ENCODE measurements around the gene ZC3H15. TPM values are rescaled to one million over a fixed set of nuclear protein-coding genes. Genes with fewer than 3 reads are reported as not detected.

The ZC3H15 gene
- total RNA-seq, 1 experiment from 2014 or later: 132 TPM

- no peak for DNase-seq (ENCODE audit: extremely low read depth, low read depth)
Measured at GRCh38 chr2:186535861-186536260, 49.8 kb downstream of the ZC3H15 start.

DNA sequence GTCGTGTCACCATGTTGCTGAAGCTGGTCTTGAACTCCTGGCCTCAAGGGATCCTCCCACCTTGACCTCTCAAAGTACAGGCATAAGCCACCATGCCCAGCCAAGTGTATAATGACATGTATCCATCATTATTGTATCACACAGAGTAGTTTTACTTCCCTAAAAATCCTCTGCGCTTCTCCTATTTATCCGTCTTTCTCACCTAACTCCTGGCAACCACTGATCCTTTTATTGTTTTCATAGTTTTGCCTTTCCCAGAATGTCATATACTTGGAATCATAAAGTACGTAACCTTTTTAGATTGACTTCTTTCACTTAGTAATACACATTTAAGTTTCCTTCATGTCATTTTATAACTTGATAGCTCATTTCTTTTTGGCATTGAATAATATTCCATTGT, 51.0 kb downstream of the ZC3H15 start:
- no peak for DNase-seq (ENCODE audit: extremely low read depth, low read depth)

DNA sequence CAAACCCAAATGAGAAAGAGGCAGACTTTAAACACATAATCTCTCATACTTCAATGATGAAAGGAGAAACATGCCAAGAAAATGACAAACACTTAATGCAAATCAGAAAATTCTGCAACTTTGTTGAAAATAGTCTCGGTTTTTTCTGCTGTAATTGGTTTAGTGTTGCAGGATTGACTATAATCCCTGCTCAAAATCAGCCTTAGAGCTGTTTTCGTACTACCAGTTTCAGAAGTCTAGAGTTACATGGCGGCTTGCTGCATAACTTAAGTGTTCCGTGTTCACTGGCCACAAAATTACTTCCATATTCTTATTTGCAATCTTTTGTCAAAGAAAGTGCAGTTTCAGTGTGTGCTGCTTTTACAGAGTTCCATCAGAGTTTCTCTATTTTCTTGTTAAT, 54.9 kb downstream of the ZC3H15 start:
- no peak for DNase-seq (ENCODE audit: extremely low read depth, low read depth)

DNA sequence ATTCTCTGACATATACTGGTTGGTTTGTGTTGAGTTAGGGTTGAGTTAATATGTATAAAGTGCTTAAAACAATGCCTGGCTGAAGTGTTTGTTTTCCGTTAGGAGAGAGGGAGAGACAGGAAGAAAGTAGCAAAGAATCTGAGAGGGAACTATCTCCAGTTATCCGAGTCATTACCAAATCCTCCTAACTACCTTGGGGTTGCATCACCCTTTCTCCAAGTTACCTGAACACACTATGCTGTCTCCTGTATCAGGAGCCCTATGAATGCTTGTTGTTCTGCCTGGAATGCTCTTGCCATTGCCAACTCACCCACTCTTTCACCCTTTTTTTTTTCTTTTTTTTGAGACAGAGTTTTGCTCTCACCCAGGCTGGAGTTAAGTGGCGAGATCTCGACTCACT, 55.9 kb downstream of the ZC3H15 start:
- DNase-seq (ENCODE audit: extremely low read depth, low read depth): no peak

GRCh38 chr2:186543561-186544131, 57.6 kb downstream of the ZC3H15 start:
- DNase-seq (ENCODE audit: extremely low read depth, low read depth): no peak

DNA sequence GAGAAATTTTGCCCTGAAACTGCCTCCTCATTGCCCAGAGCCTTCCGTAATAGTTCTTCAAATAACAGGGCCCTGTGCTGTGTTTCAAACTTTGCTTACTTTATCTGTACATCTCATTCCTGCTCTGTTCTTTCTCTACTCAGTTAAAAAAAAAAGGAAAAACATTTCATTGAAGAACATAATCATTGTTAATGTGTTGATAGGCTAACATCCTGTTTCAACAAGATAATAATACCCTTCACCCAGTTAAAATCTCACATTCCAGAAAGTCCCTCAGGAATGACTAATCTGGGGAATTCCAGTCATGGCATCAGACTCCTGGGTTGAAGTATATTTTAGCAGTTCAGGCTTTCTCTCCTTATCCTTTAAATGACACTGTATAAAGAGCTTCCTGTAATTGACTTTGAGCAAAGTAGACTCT, 58.2 kb downstream of the ZC3H15 start:
- DNase-seq (ENCODE audit: extremely low read depth, low read depth): peak; percentile 65

DNA sequence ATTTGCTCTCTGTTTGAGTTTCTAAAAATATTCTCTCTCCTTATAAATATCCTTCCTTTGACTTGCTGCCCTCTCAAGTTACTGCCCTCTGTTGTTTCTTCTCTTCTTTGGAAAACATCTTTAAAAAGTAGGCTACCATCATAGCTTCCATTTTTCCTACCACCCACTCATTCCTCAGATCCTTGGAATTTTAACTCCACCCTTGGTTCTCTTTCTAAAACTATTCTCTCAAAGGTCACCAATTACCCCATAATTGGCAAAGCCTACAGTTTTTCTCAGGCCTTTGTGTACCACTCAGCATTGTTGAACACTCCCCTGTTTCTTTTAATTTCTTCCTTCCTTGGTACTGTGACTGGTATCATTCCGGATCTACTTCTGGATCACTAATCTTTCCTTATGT, 60.8 kb downstream of the ZC3H15 start:
- no peak for DNase-seq (ENCODE audit: extremely low read depth, low read depth)

- no peak for DNase-seq (ENCODE audit: extremely low read depth, low read depth)
Measured at GRCh38 chr2:186551323-186552050, 65.4 kb downstream of the ZC3H15 start.

- DNase-seq (ENCODE audit: extremely low read depth, low read depth): peak; percentile 48
Measured at GRCh38 chr2:186554429-186554828, 68.4 kb downstream of the ZC3H15 start.

DNA sequence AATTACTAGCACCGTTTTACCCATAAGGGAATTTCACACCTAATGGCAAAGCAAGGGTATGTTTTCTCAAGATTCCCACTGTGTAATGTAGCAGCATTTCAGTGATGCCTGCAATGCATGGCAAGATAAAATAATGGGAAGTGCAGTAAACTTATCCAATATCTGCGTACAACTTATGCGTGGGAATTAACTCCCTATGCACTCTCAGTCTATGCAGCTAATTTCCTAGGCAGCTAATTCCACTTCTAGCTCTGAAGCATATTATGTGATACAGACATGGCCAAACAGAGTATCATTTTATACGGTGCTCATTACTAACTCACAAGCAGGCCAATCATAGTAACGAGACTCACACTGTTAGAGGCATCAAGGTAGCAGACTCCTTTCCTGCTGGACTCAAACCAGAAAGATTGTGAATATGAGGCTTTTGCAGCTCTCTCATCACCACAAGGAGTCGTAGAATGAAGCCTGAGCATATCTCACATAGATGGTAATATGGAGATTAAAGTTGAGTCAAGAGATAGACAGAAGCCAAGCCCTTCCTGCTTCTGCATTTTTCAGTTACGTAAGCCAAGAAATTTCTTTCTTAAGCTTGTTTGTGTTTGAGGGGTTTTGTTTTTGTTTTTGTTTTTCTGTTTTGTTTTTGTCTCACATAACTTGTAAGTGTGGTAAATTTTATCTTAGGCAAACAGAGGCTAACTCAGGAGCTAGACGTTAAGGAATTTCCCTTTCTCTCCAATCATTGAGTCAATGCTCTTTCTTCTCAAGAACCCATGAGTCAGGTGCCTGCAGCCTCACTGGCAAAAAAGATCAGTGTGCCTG, 69.0 kb downstream of the ZC3H15 start:
- DNase-seq (ENCODE audit: extremely low read depth, low read depth): peak; percentile 71

- no peak for DNase-seq (ENCODE audit: extremely low read depth, low read depth)
Measured at GRCh38 chr2:186558512-186559276, 72.6 kb downstream of the ZC3H15 start.

Other genes with a start within 250 kb of the ZC3H15 start
- gene ITGAV, start 103.8 kb downstream of the ZC3H15 start, total RNA-seq (2014; rRNA removed; shearing (Covaris generic)): 65.3 and 71.6 TPM in 2 replicates
- gene FAM171B, start 207.8 kb downstream of the ZC3H15 start, total RNA-seq (2014; rRNA removed; shearing (Covaris generic)): 10.9 and 11.7 TPM in 2 replicates

Measured in NCI-H460 (cell line).